HCT116 (cell line): ENCODE data around the gene TRIM45. TPM values are rescaled to one million over a fixed set of nuclear protein-coding genes. Genes with fewer than 3 reads are reported as not detected.

ENCODE experiments used
- ATAC-seq: fragments of 200-7000 bp; cut with Tn5 transposase; 2 replicates; pipeline ENCODE4 v1.9.1; 2020; ENCODE audit warnings: mild to moderate bottlenecking, moderate library complexity
- BruUV-seq: library from RNA; stranded (reverse); fragments of 400-500 nt; replicated peaks from 2 replicates; lab custom pipeline; 2021; lab: Mats Ljungman, UMichigan
- CTCF ChIA-PET: fragments of 300-600 bp; sonication (Branson Sonifier 250); formaldehyde crosslinking; loops from one replicate; lab custom pipeline; 2021; ENCODE audit warnings: antibody characterized with exemption; lab: Charles Lee
- POLR2A ChIA-PET: fragments of 300-600, 350-600 bp; sonication (Branson Sonifier 250); formaldehyde crosslinking; loops from one replicate; lab custom pipeline; 2021; ENCODE audit warnings: antibody characterized with exemption; lab: Charles Lee
- RAD21 ChIA-PET, 2 experiments: fragments of 300-600 bp; sonication (Branson Sonifier 250); formaldehyde crosslinking; loops; one replicate each; lab custom pipeline; 2023; ENCODE audit warnings: low total read pairs in 2 of 2; ENCODE audit not compliant: uncharacterized antibody in 2 of 2, unreplicated experiment in 2 of 2, low non-redundant PET in 1 of 2; lab: Charles Lee
- DNase-seq: peaks from one replicate; pipeline ENCODE4 v3.0.0-alpha.2; 2010; ENCODE audit warnings: low read depth, low spot score
- H2AFZ ChIP-seq: fragments of 200-600 bp; shearing (Covaris generic), sonication (generic); 2 replicates; pipeline ENCODE4 v1.6.1; 2017; ENCODE audit warnings: low read depth, mixed run types, mixed read lengths, antibody characterized with exemption, low read length; ENCODE audit not compliant: poor library complexity, severe bottlenecking
- H3K27ac ChIP-seq: 2 replicates; pipeline ENCODE4 v1.5.1; 2012; ENCODE audit warnings: low read depth, low read length
- H3K27me3 ChIP-seq: fragments of 200-600 bp; sonication (generic); 2 replicates; pipeline ENCODE4 v1.6.1; 2016; ENCODE audit warnings: mixed run types, low read length, mixed read lengths; ENCODE audit not compliant: insufficient read depth
- H3K36me3 ChIP-seq, 2 experiments: fragments of 200-500 bp in 1 of 2; fragments of 200-600 bp in 1 of 2; sonication (Bioruptor generic) in 1 of 2; sonication (generic) in 1 of 2; 2 replicates each; pipeline versions ENCODE4 v1.5.1 to v1.6.1; 2014 to 2016; ENCODE audit warnings: low read length in 2 of 2, inconsistent platforms in 1 of 2, mixed read lengths in 1 of 2, mixed run types in 1 of 2; ENCODE audit not compliant: insufficient read depth in 2 of 2, control insufficient read depth in 1 of 2
- H3K4me1 ChIP-seq, 2 experiments: fragments of 200-600 bp in 1 of 2; sonication (generic) in 1 of 2; 2 replicates each; pipeline versions ENCODE4 v1.5.1 to v1.6.1; 2012 to 2017; ENCODE audit warnings: low read length in 2 of 2, inconsistent platforms in 1 of 2, mild to moderate bottlenecking in 1 of 2, mixed read lengths in 1 of 2, mixed run types in 1 of 2, moderate library complexity in 1 of 2; ENCODE audit not compliant: insufficient read depth in 2 of 2, control insufficient read depth in 1 of 2
- H3K4me2 ChIP-seq: fragments of 200-600 bp; sonication (generic); 2 replicates; pipeline ENCODE4 v1.6.1; 2017; ENCODE audit warnings: mixed run types, low read length, mixed read lengths
- H3K4me3 ChIP-seq, 2 experiments: fragments of 200-600 bp in 1 of 2; sonication (generic) in 1 of 2; replicated peaks in 1 of 2; 2 replicates each; pipeline ENCODE4 v1.5.1; 2011 to 2016; ENCODE audit warnings: low read length in 2 of 2, control low read depth in 1 of 2, low read depth in 1 of 2, mild to moderate bottlenecking in 1 of 2, mixed read lengths in 1 of 2, mixed run types in 1 of 2
- H3K79me2 ChIP-seq: fragments of 200-600 bp; sonication (generic); 2 replicates; pipeline ENCODE4 v1.6.1; 2017; ENCODE audit warnings: mild to moderate bottlenecking, mixed run types, low read length, moderate library complexity, mixed read lengths; ENCODE audit not compliant: insufficient read depth
- H3K9ac ChIP-seq: fragments of 200-600 bp; sonication (generic); 2 replicates; pipeline ENCODE4 v1.6.1; 2016; ENCODE audit warnings: low read length, mixed read lengths
- H3K9me2 ChIP-seq: fragments of 200-600 bp; sonication (generic), shearing (Covaris generic); 2 replicates; pipeline ENCODE4 v1.6.1; 2017; ENCODE audit warnings: mixed run types, mild to moderate bottlenecking, moderate library complexity; ENCODE audit not compliant: insufficient read depth
- H3K9me3 ChIP-seq, 2 experiments: fragments of 200-500 bp in 1 of 2; fragments of 200-600 bp in 1 of 2; sonication (Bioruptor generic) in 1 of 2; sonication (generic) in 1 of 2; 2 replicates each; pipeline ENCODE4 v1.6.1; 2014 to 2017; ENCODE audit warnings: low read length in 2 of 2, mixed read lengths in 2 of 2, inconsistent platforms in 1 of 2, low read depth in 1 of 2, mild to moderate bottlenecking in 1 of 2, mixed run types in 1 of 2, moderate library complexity in 1 of 2; ENCODE audit not compliant: control insufficient read depth in 1 of 2, insufficient read depth in 1 of 2
- H4K20me1 ChIP-seq: fragments of 200-600 bp; sonication (generic), shearing (Covaris generic); 2 replicates; pipeline ENCODE4 v1.6.1; 2017; ENCODE audit warnings: mixed run types, mild to moderate bottlenecking, moderate library complexity; ENCODE audit not compliant: insufficient read depth
- ATF3 ChIP-seq: IDR thresholded peaks from 2 replicates; pipeline ENCODE4 v1.6.1; 2012
- CBX3 ChIP-seq: IDR thresholded peaks from 2 replicates; pipeline ENCODE4 v1.6.1; 2012; ENCODE audit warnings: low read depth
- CEBPB ChIP-seq: IDR thresholded peaks from 2 replicates; pipeline ENCODE4 v1.6.1; 2012; ENCODE audit warnings: low read depth
- CTCF ChIP-seq, 3 experiments: fragments of 200-600 bp in 1 of 3; sonication (generic) in 1 of 3; IDR thresholded peaks in 2 of 3; conservative IDR thresholded peaks in 1 of 3; 2 replicates each; pipeline ENCODE4 v1.5.1; 2012 to 2017; ENCODE audit warnings: low read depth in 2 of 3, low read length in 2 of 3, antibody characterized with exemption in 1 of 3, borderline replicate concordance in 1 of 3, control low read depth in 1 of 3, mild to moderate bottlenecking in 1 of 3, mixed read lengths in 1 of 3, mixed run types in 1 of 3, moderate library complexity in 1 of 3; ENCODE audit not compliant: insufficient read depth in 1 of 3
- EGR1 ChIP-seq: IDR thresholded peaks from 2 replicates; pipeline ENCODE4 v1.6.1; 2012; ENCODE audit warnings: low read depth
- EZH2 ChIP-seq: fragments of 200-600 bp; sonication (generic); IDR thresholded peaks from 2 replicates; pipeline ENCODE4 v1.6.1; 2017; ENCODE audit warnings: antibody characterized with exemption, mixed run types
- EZH2phosphoT487 ChIP-seq: fragments of 200-600 bp; IDR thresholded peaks from 2 replicates; pipeline ENCODE4 v1.6.1; 2018; ENCODE audit warnings: antibody characterized with exemption, borderline replicate concordance
- JUND ChIP-seq: IDR thresholded peaks from 2 replicates; pipeline ENCODE4 v1.6.1; 2012
- POLR2A ChIP-seq: IDR thresholded peaks from 2 replicates; pipeline ENCODE4 v1.7.0; 2011; ENCODE audit warnings: borderline replicate concordance; ENCODE audit not compliant: insufficient read depth, insufficient read length; ENCODE audit errors: extremely low read depth
- POLR2AphosphoS5 ChIP-seq: IDR thresholded peaks from 2 replicates; pipeline ENCODE4 v1.6.1; 2011; ENCODE audit warnings: mild to moderate bottlenecking, low read depth, low read length, moderate library complexity
- RAD21 ChIP-seq: IDR thresholded peaks from 2 replicates; pipeline ENCODE4 v1.6.1; 2012; ENCODE audit warnings: low read depth, mild to moderate bottlenecking
- REST ChIP-seq: IDR thresholded peaks from 2 replicates; pipeline ENCODE4 v1.6.1; 2012; ENCODE audit warnings: low read depth
- SIN3A ChIP-seq: IDR thresholded peaks from 2 replicates; pipeline ENCODE4 v1.6.1; 2012; ENCODE audit warnings: low read depth
- SP1 ChIP-seq: IDR thresholded peaks from 2 replicates; pipeline ENCODE4 v1.6.1; 2012; ENCODE audit warnings: low read depth
- SRF ChIP-seq: IDR thresholded peaks from 2 replicates; pipeline ENCODE4 v1.6.1; 2012; ENCODE audit warnings: low read depth
- TCF7L2 ChIP-seq: IDR thresholded peaks from 2 replicates; pipeline ENCODE4 v1.7.0; 2011; ENCODE audit warnings: borderline replicate concordance, inconsistent platforms; ENCODE audit not compliant: insufficient read depth, insufficient read length; ENCODE audit errors: extremely low read depth
- YY1 ChIP-seq: IDR thresholded peaks from 2 replicates; pipeline ENCODE4 v1.6.1; 2011; ENCODE audit warnings: low read length, low read depth, moderate library complexity, mild to moderate bottlenecking; ENCODE audit not compliant: insufficient replicate concordance; ENCODE audit errors: extremely low read depth
- intact Hi-C: fragments of 100-400 bp; cut with micrococcal nuclease; formaldehyde crosslinking; loops from 2 replicates; pipeline ENCODE4 v1.10.0; 2022
- total RNA-seq: library from RNA; stranded (reverse); gene quantifications from one replicate; pipeline ENCODE4 v1.2.1, GENCODE V29; 2021; ENCODE audit not compliant: unreplicated experiment
- TF ChIP-seq, protein P1 (sequence below): IDR thresholded peaks from 2 replicates; pipeline ENCODE4 v1.6.1; 2012
- TF ChIP-seq, protein P2 (sequence below): IDR thresholded peaks from 2 replicates; pipeline ENCODE4 v1.6.1; 2011; ENCODE audit warnings: mild to moderate bottlenecking, low read length, moderate library complexity; ENCODE audit not compliant: insufficient replicate concordance; ENCODE audit errors: extremely low read depth

Gene TRIM45
- total RNA-seq, 1 experiment from 2014 or later, result 3.5 TPM

GRCh38 chr1:117130526-117130925, 9.0 kb upstream of the TRIM45 start:
- DNase-seq (no peak), ATAC-seq (no peak)
- no peak overlapping the region for H3K9ac ChIP-seq
- RAD21 ChIA-PET, result no interaction called here
- H3K9me3 ChIP-seq, result no peaks in the 10 kb centered on the region
- no peak overlapping the region for H3K27ac ChIP-seq
- CTCF ChIA-PET, result no interaction called here
- H3K4me3 ChIP-seq, result no peak overlapping the region
- no peaks in the 10 kb centered on the region for H3K36me3 ChIP-seq
- H3K9me2 ChIP-seq, result no peaks in the 10 kb centered on the region
- H4K20me1 ChIP-seq, result no peaks in the 10 kb centered on the region
- TF ChIP-seq ATF3, result no peak
- TF ChIP-seq SIN3A, result no peak
- TF ChIP-seq RAD21, result no peak
- no peak for TF ChIP-seq SP1
- TF ChIP-seq YY1, result no peak
- no peak for TF ChIP-seq JUND
- TF ChIP-seq EZH2phosphoT487, result no peak
- TF ChIP-seq SRF, result no peak
- TF ChIP-seq EGR1, result no peak
- TF ChIP-seq POLR2A, result no peak
- TF ChIP-seq, protein P1, sequence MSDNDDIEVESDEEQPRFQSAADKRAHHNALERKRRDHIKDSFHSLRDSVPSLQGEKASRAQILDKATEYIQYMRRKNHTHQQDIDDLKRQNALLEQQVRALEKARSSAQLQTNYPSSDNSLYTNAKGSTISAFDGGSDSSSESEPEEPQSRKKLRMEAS, result no peak
- TF ChIP-seq POLR2AphosphoS5, result no peak
- no peak for TF ChIP-seq EZH2
- TF ChIP-seq CEBPB, result no peak
- TF ChIP-seq CTCF (IDR thresholded peaks at IDR 0.05 in 2 of 3, conservative IDR thresholded peaks at IDR 0.05 in 1 of 3; ENCODE audit: borderline replicate concordance in 1 of 3, insufficient read depth in 1 of 3, low read depth in 2 of 3, low read length in 2 of 3), result no peak
- TF ChIP-seq, protein P2, sequence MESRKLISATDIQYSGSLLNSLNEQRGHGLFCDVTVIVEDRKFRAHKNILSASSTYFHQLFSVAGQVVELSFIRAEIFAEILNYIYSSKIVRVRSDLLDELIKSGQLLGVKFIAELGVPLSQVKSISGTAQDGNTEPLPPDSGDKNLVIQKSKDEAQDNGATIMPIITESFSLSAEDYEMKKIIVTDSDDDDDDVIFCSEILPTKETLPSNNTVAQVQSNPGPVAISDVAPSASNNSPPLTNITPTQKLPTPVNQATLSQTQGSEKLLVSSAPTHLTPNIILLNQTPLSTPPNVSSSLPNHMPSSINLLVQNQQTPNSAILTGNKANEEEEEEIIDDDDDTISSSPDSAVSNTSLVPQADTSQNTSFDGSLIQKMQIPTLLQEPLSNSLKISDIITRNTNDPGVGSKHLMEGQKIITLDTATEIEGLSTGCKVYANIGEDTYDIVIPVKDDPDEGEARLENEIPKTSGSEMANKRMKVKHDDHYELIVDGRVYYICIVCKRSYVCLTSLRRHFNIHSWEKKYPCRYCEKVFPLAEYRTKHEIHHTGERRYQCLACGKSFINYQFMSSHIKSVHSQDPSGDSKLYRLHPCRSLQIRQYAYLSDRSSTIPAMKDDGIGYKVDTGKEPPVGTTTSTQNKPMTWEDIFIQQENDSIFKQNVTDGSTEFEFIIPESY, result no peak
- TF ChIP-seq TCF7L2, result no peak
- no peak for TF ChIP-seq CBX3
- TF ChIP-seq REST, result no peak
- POLR2A ChIA-PET, result no interaction called here
- intact Hi-C loops, result no loop called here
- no TSS peak for BruUV-seq
- no peak overlapping the region for H2AFZ ChIP-seq
- 0 out of 4 replicates have a peak, but pooled peaks cover 0 to 2% of the 10 kb centered on the region in 2 experiments for H3K4me1 ChIP-seq
- H3K27me3 ChIP-seq, result peaks cover 8% of the 10 kb centered on the region; the same call in 1 of the 2 replicates
- H3K79me2 ChIP-seq, result no peaks in the 10 kb centered on the region
- H3K4me2 ChIP-seq, result no peak overlapping the region
